ENCODE data around the gene KCTD11.
"Not testable (repeated sequence)": the region's sequence is repeated elsewhere in the genome, so short reads cannot be mapped to it uniquely, and the experiment has no call there.

The KCTD11 gene

GRCh38 chr17:7347630-7348477 lies 4.1 kb upstream of the KCTD11 start:
- DNase-seq: no peak

- no peak for DNase-seq
These were observed 3.3 kb upstream of the KCTD11 start for GRCh38 chr17:7348478-7349242.

GRCh38 chr17:7352503-7352889 lies 534 bp downstream of the KCTD11 start:
- no peak for DNase-seq

- no peak for DNase-seq
These were observed 1.1 kb downstream of the KCTD11 start for GRCh38 chr17:7352910-7353635.

- DNase-seq: peak; percentile 27
These were observed 2.4 kb downstream of the KCTD11 start for GRCh38 chr17:7354262-7354843.

- DNase-seq: no peak
These were observed 3.1 kb downstream of the KCTD11 start, which contains the start of gene TMEM95 for GRCh38 chr17:7355053-7355452. Gene TMEM95, plus strand, starts transcription at chr17:7355156. Its CDS starts 49 bp downstream, at chr17:7355205.

- no peak for DNase-seq
These were observed 3.6 kb downstream of the KCTD11 start for GRCh38 chr17:7355573-7355972.

- DNase-seq: peak; percentile 86
These were observed 4.1 kb downstream of the KCTD11 start for GRCh38 chr17:7356072-7356549.

- DNase-seq: no peak
These were observed 4.8 kb downstream of the KCTD11 start for GRCh38 chr17:7356756-7357155.

- DNase-seq: no peak
These were observed 5.4 kb downstream of the KCTD11 start for GRCh38 chr17:7357381-7357780.

GRCh38 chr17:7361906-7362305 lies 9.9 kb downstream of the KCTD11 start:
- no peak for DNase-seq

GRCh38 chr17:7363311-7363710 lies 11.3 kb downstream of the KCTD11 start:
- no peak for DNase-seq

- DNase-seq: not testable (repeated sequence)
These were observed 14.0 kb downstream of the KCTD11 start for GRCh38 chr17:7365963-7366362.

GRCh38 chr17:7367083-7367482 lies 15.1 kb downstream of the KCTD11 start:
- no peak for DNase-seq

GRCh38 chr17:7367918-7368598 lies 16.1 kb downstream of the KCTD11 start:
- DNase-seq: no peak

GRCh38 chr17:7368599-7368994 lies 16.6 kb downstream of the KCTD11 start:
- DNase-seq: not testable (repeated sequence)

- no peak for DNase-seq
These were observed 17.9 kb downstream of the KCTD11 start for GRCh38 chr17:7369825-7370224.

GRCh38 chr17:7370853-7371252 lies 18.9 kb downstream of the KCTD11 start:
- no peak for DNase-seq

GRCh38 chr17:7374353-7374752 lies 22.4 kb downstream of the KCTD11 start:
- DNase-seq: no peak

GRCh38 chr17:7379134-7379533 lies 27.2 kb downstream of the KCTD11 start:
- no peak for DNase-seq

- DNase-seq: no peak
These were observed 28.4 kb downstream of the KCTD11 start for GRCh38 chr17:7380321-7380720.
